Left kidney (tissue), 2 donors: ENCODE results near the gene EEF1AKMT3. TPM values are rescaled to one million over a fixed set of nuclear protein-coding genes. Genes with fewer than 3 reads are reported as not detected.
"Not testable (repeated sequence)": the region's sequence is repeated elsewhere in the genome, so short reads cannot be mapped to it uniquely, and the experiment has no call there.

Source experiments
- DNase-seq: peaks from one replicate; pipeline ENCODE4 v3.0.0-alpha.2; 2013
- polyA plus RNA-seq: library from polyadenylated mRNA; unstranded; fragments of 120-200 nt; gene quantifications from one replicate; pipeline ENCODE4 v1.2.1, GENCODE V29; 2013; ENCODE audit not compliant: insufficient read length

Gene EEF1AKMT3
- polyA plus RNA-seq, 1 donor: 13.2 TPM

- no peak for DNase-seq
Observed at GRCh38 chr12:57816001-57816854, 43.8 kb downstream of the EEF1AKMT3 start.

GRCh38 chr12:57816855-57817151 lies 44.4 kb downstream of the EEF1AKMT3 start:
- DNase-seq: no peak

DNA sequence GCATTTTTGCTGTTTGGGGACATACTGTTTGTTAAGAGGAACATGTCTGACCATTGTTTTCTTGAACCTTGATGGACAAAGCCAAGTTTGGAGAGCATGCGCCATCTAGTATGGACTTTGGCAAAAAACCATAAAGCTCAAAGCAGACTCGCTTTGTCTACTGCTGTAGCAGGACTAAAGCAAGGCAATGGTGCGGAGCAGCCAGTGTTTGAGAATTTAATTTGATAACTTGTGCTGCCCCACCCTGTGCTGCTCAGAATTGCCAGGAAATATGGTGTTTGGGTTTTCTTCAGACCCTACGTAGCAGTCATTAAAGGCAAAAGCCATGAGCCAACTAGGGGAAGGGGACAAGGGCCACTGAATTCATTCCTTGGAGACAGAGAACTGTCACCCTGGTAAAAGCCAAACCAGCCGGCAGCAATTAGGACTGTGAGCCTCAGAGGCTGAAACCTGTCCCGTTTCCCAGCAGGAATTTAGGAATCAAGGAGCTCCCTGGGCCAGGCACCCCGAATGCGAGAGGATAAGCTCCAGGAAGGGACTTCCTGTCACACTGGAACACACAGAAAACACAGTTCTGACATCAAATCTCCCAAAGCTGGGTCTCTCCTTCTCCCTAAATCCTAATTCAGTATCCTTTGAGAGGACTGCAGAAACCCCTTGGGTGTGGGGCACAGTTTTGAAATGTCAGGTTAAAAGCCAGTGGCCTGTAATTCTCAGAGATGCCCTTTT lies 45.0 kb downstream of the EEF1AKMT3 start:
- DNase-seq: no peak

DNA sequence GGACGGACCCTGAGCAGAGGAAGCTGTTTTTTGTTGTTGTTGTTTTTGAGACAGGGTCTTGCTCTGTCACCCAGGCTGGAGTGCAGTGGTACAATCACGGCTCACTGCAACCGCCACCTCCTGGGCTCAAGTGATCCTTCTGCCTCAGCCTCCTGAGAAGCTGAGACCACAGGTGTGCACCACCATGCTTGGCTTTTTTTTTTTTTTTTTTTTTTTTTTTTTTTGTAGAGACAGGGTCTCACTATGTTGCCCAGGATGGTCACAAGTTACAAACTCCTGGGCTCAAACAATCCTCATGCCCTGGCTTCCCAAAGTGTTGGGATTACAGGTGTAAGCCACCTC lies 45.5 kb downstream of the EEF1AKMT3 start:
- DNase-seq: not testable (repeated sequence)

GRCh38 chr12:57820119-57820518 lies 47.7 kb downstream of the EEF1AKMT3 start:
- DNase-seq: not testable (repeated sequence)

DNA sequence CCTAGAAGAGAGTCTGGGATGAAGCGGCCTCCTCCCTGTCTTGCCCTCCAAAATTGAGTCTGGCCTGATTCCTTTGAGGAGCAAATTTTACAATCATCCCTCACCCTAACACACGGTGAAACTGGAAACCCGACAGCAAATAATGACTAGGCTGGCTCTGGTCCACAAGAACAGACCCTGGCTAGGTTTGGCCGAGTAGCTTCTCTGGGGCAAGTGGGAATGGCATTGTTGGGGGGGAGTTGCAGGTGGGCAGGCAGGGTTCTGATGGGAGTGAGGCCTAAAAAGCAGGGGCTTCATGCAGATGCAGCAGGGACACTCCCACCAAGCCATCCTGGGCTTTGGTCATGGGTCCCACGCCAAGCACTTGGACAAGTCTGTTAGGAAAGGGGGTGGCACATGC lies 48.6 kb downstream of the EEF1AKMT3 start:
- DNase-seq: not testable (repeated sequence)

DNA sequence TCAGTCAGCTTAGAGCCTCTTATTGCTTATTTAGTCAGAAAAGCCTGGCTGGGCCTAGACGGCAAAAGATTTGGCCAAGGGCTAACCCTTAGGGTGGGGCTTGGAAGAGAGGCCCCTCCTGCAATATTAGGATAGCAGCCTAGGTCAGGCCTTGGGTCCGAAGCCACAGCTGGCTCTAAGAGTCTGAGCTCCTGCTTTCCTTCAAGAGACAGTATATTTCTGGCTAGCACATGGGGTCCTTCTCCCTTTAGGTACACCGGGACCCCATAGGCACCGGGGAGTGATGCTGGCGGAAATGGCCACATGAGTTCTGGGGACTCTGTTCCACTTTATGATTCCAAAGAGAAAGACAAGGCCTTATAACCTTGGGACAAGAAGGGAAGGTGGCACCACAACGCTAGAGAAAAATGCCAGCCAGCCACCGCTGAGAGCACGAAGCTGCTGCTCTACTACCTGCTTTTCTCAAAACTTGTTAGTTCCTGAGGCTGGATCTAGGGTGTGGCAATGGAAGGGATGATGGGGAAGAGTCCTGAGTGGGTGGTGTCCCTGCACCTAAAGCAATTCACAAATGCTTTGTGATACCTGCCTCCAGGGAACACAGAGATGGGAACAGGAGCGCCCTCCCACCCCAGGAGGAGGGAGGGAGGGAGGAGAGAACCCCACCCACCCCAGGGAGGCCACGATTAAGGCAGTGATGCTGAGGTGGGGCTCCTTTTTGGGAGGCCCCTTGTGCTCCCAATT lies 49.2 kb downstream of the EEF1AKMT3 start:
- DNase-seq: no peak

GRCh38 chr12:57822392-57823130 lies 50.1 kb downstream of the EEF1AKMT3 start:
- DNase-seq: no peak

DNA sequence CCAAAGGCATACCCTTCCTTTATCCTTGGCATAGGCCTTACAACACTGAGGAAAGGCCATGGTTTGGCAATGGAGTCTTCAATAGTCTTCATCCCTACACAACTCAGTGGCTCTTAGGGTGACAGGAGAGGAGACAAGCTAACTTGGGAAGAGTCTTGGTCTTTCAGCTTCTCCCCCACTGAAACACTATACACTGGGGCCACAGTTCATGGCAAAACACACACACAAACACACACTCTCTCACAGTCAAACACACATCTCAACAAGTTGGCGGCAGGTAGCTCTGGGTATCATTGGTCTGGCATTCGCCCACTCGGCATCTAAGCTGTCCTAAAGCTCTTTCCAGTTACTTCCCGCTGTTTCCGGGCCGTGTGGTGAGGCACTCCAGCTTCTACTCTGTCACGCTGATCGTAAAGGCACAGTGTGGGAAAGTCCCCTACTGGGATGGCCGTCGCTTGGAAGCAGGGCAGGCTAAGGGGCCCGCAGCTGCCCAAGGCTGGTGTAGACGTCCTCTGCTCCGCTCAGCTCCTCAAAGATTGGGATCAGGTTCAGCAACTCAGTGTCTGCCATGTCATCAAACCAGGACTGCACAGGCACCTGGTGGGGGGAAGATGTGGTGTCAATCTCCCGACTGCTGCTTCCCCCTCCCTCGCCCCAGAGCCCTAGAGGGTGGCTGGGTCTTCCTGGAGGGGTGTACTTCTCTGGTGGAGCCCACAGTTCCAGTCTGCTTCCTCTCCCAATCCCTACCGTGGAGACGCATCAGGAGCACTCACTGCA lies 50.9 kb downstream of the EEF1AKMT3 start:
- no peak for DNase-seq

- DNase-seq: no peak
Observed at GRCh38 chr12:57823908-57824640, 51.7 kb downstream of the EEF1AKMT3 start.

- no peak for DNase-seq
Observed at GRCh38 chr12:57825451-57825850, 53.0 kb downstream of the EEF1AKMT3 start.

DNA sequence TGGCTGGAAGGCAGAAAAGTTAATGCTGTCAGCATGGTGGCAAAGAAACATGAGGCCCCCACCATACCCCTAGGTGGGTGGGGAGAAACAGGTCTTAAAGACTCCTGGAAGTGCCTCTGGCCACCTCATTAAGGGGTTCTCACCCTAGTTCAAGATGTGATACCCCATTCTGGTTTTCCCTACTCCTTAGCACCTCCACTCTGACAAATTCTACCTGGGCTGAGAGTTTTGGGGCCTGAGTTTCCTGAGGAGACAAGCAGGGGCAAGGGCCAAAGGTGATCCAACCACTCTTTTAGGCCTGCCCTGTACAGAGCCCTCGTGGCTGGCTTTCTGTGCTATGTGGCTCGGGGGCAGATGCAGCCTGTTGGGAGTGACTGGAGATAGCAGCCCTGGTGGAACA lies 54.0 kb downstream of the EEF1AKMT3 start:
- DNase-seq: no peak

GRCh38 chr12:57826966-57827365 lies 54.6 kb downstream of the EEF1AKMT3 start:
- DNase-seq: no peak

- no peak for DNase-seq
Observed at GRCh38 chr12:57829025-57829777, 56.8 kb downstream of the EEF1AKMT3 start.

DNA sequence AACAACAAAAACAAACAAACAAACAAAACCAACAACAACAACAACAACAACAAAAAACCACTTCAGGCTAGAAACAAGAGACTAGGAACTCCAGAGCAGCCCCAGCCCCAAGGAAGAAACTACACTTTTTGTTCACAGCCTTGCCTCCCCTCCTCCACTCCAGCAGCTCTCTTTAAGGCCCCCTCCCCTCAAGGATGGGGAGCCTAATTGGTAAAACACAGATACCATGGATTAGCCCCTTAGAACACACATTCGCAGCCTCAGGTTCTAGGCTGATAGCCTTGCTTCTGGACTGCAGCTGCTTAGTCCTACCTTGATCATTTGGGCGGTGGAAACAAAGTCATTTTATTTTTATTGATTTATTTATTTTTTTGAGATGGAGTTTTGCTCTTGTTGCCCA lies 58.0 kb downstream of the EEF1AKMT3 start:
- no peak for DNase-seq

Other genes starting within 250 kb of the EEF1AKMT3 start
- gene MBD6, start 249.8 kb upstream of the EEF1AKMT3 start, polyA plus RNA-seq: 73.5 TPM
- gene DCTN2, start 225.4 kb upstream of the EEF1AKMT3 start, polyA plus RNA-seq: 171 TPM
- 0.42 TPM for gene KIF5A, start 222.6 kb upstream of the EEF1AKMT3 start, polyA plus RNA-seq
- 43.4 TPM for gene PIP4K2C, start 181.4 kb upstream of the EEF1AKMT3 start, polyA plus RNA-seq
- 65.0 TPM for gene DTX3, start 167.8 kb upstream of the EEF1AKMT3 start, polyA plus RNA-seq
- gene ARHGEF25, start 161.2 kb upstream of the EEF1AKMT3 start, polyA plus RNA-seq: 30.5 TPM
- gene B4GALNT1, start 139.4 kb upstream of the EEF1AKMT3 start, polyA plus RNA-seq: 0.80 TPM
- gene OS9, start 78.5 kb upstream of the EEF1AKMT3 start, polyA plus RNA-seq: 212 TPM
- 1.2 TPM for gene AGAP2, start 33.9 kb upstream of the EEF1AKMT3 start, polyA plus RNA-seq
- 103 TPM for gene TSPAN31, start 27.6 kb upstream of the EEF1AKMT3 start, polyA plus RNA-seq
- 226 TPM for gene CDK4, start 20.3 kb upstream of the EEF1AKMT3 start, polyA plus RNA-seq
- 20.0 TPM for gene MARCHF9, start 17.5 kb upstream of the EEF1AKMT3 start, polyA plus RNA-seq
- gene CYP27B1, start 5.5 kb upstream of the EEF1AKMT3 start, polyA plus RNA-seq: 2.0 TPM
- 35.6 TPM for gene METTL1, start 509 bp upstream of the EEF1AKMT3 start, polyA plus RNA-seq
- 46.3 TPM for gene TSFM, start 10.2 kb downstream of the EEF1AKMT3 start, polyA plus RNA-seq
- gene AVIL, start 46.1 kb downstream of the EEF1AKMT3 start, polyA plus RNA-seq: 21.7 TPM
- 251 TPM for gene CTDSP2, start 74.1 kb downstream of the EEF1AKMT3 start, polyA plus RNA-seq
- gene ATP23, start 169.0 kb downstream of the EEF1AKMT3 start, polyA plus RNA-seq: 11.0 TPM